Ovary (tissue), 10 donors: ENCODE measurements around the gene FMNL2. TPM values are rescaled to one million over a fixed set of nuclear protein-coding genes. Genes with fewer than 3 reads are reported as not detected.

Experiments
- DNase-seq, 5 donors: peaks; one replicate each; pipeline ENCODE4 v3.0.0-alpha.2; 2019 to 2020
- H3K27ac ChIP-seq, 2 donors: fragments of 200-600 bp; one replicate each; pipeline versions ENCODE4 v1.5.1 to v1.8.0; 2019 to 2022
- H3K27me3 ChIP-seq: fragments of 200-600 bp; one replicate; pipeline ENCODE4 v1.8.0; 2022
- H3K36me3 ChIP-seq: fragments of 200-600 bp; sonication (generic); one replicate; pipeline ENCODE4 v1.5.1; 2019
- H3K4me1 ChIP-seq: one replicate; pipeline ENCODE4 v1.8.1; 2013; ENCODE audit warnings: mild to moderate bottlenecking, moderate library complexity; ENCODE audit not compliant: insufficient read depth
- H3K4me3 ChIP-seq: fragments of 200-600 bp; sonication (generic); one replicate; pipeline ENCODE4 v1.5.1; 2017
- H3K9me3 ChIP-seq, 2 donors: fragments of 200-600 bp in 1 of 2; sonication (generic) in 1 of 2; one replicate each; pipeline versions ENCODE4 v1.5.1 to v1.8.1; 2013 to 2019; ENCODE audit warnings: mild to moderate bottlenecking in 1 of 2, moderate library complexity in 1 of 2
- EP300 ChIP-seq: sonication (generic); formaldehyde crosslinking; IDR thresholded peaks from one replicate; pipeline ENCODE4 v1.6.1; 2017; ENCODE audit warnings: antibody characterized with exemption
- POLR2A ChIP-seq: fragments of 450-650 bp; IDR thresholded peaks from one replicate; pipeline ENCODE4 v1.6.1; 2017; ENCODE audit warnings: antibody characterized with exemption, mild to moderate bottlenecking, moderate library complexity
- WGBS, 3 donors: extraction: QIAGEN DNeasy Blood & Tissue Kit in 1 of 3; methylation state at CpG; one replicate each; pipeline versions ENCODE4 v1.1.5 to v1.1.7; 2013 to 2017; 5-methylcytosine and 5-hydroxymethylcytosine counted together
- intact Hi-C, 4 donors: fragments of 100-400 bp; cut with DNase I; formaldehyde crosslinking; loops; one replicate each; pipeline versions ENCODE4 v1.11.0 to v1.15.1; 2022 to 2023
- long read RNA-seq, 3 donors: library from polyadenylated mRNA in 2 of 3; unstranded in 2 of 3; transcript quantifications; one replicate each; pipeline ENCODE4 v2.0.0 and lab custom pipeline, GENCODE V29; 2021 to 2026
- polyA plus RNA-seq, 2 donors: library from polyadenylated mRNA; stranded (reverse); fragments of 200-250 nt in 1 of 2; fragments of 350-450 nt in 1 of 2; fragmentation: Illumina TruSeq in 1 of 2; extraction: RNeasy Lipid Tissue Mini Kit (QIAGEN cat#74804) in 1 of 2; gene quantifications; one replicate each; pipeline ENCODE4 v1.2.3, GENCODE V29; 2013 to 2014
- total RNA-seq, 7 donors: library from RNA; depleted of rRNA in 2 of 7; stranded (reverse); fragments of >200 nt in 2 of 7; fragmentation: NEBNext Ultra II Directional in 3 of 7; extraction: Animal tissue kit (Norgen Biotek cat#: 25700) in 3 of 7; gene quantifications; one replicate each; pipeline versions ENCODE4 v1.1.0 to v1.2.4, GENCODE V29; 2016 to 2023
- TF ChIP-seq, protein P1 (sequence below), 3 donors: fragments of 450-650 bp in 2 of 3; fragments of 200-600 bp in 1 of 3; IDR thresholded peaks; one replicate each; pipeline versions ENCODE4 v1.5.1 to v1.8.0; 2016 to 2022; ENCODE audit warnings: antibody characterized with exemption in 3 of 3, mild to moderate bottlenecking in 1 of 3
- donor health status: DM: no; HTN: no; CAD: no; lungs with moderate emphysema.
- donor health status: DM: no; HTN: no; CAD: no.
- donor health status: Bipolar disorder and iron deficiency.
- donor health status: DM: yes; HTN: yes; CAD: no.
- donor health status: DM: no; HTN: no; CAD: no.
- donor health status: DM: yes; HTN: yes; CAD: no.

FMNL2 gene
- total RNA-seq (10 to 100 TPM; 30.3 to 89.1 (median 53.6) TPM), polyA plus RNA-seq (10 to 100 TPM; 37.9 to 42.0 TPM)
- long read RNA-seq, donor 1, partial matches to known transcripts, result 14 of 16 reads
- long read RNA-seq, donor 1, other reads (novel, unspliced or antisense), result 2 of 16 reads
- long read RNA-seq, donor 2, partial matches to known transcripts, result 331 of 331 reads
- long read RNA-seq, donor 2, other reads (novel, unspliced or antisense), result 0 of 331 reads
- long read RNA-seq, donor 3, full-length matches to known transcripts, result 1 of 20 reads
- long read RNA-seq, donor 3, partial matches to known transcripts, result 7 of 20 reads
- long read RNA-seq, donor 3, other reads (novel, unspliced or antisense), result 12 of 20 reads

DNA sequence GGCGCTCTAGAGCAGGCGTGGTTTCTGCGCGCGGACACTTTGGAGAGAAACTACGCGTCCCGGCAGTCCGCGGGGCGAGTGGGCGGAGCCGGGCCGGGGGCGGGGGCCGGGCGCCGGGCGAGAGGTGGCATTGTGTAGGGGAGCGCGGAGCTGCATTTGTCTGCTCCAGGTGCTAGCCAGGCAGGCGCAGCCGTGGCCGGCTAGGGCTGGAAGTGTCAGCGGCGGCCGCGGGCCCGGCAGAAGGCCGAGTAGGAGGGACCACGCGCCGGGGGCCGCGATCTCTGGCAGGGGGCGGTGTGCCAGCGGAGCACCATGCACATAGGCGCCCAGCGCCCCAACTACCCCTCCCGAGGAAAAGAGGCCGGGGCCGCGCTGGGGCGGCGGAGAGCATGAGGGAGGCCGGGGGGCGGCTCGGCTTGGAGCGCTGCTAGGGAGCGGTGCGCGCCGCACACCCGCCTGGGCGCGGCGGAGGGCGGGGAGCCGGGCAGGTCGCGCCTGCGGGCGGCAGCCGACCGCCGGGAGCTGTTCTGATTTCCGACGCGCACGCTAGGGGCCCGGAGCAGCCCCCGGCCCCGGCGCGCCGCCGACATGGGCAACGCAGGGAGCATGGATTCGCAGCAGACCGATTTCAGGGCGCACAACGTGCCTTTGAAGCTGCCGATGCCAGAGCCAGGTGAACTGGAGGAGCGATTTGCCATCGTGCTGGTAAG is at the start of gene FMNL2:
Gene FMNL2 (plus strand): TSS at position 159 of the 710 bp plus-strand sequence.
- intact Hi-C loops, result loop anchor here in 3 of 4 donors (5.0 to 10.0 kb wide), 5 partner anchors 130 to 310 kb away; no protein-coding TSS in a partner anchor
- H3K27ac ChIP-seq, result peak within 1 kb of the TSS; percentile 83 to 89
- peaks cover 6% of the 10 kb centered on the region for H3K4me1 ChIP-seq
- DNase-seq, result peak; percentile 86 to 90 (median 88)
- TF ChIP-seq, protein P1, sequence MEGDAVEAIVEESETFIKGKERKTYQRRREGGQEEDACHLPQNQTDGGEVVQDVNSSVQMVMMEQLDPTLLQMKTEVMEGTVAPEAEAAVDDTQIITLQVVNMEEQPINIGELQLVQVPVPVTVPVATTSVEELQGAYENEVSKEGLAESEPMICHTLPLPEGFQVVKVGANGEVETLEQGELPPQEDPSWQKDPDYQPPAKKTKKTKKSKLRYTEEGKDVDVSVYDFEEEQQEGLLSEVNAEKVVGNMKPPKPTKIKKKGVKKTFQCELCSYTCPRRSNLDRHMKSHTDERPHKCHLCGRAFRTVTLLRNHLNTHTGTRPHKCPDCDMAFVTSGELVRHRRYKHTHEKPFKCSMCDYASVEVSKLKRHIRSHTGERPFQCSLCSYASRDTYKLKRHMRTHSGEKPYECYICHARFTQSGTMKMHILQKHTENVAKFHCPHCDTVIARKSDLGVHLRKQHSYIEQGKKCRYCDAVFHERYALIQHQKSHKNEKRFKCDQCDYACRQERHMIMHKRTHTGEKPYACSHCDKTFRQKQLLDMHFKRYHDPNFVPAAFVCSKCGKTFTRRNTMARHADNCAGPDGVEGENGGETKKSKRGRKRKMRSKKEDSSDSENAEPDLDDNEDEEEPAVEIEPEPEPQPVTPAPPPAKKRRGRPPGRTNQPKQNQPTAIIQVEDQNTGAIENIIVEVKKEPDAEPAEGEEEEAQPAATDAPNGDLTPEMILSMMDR (IDR thresholded peaks at IDR 0.05), result no peak
- TF ChIP-seq EP300 (no peak), POLR2A (peak; percentile 51)
- WGBS, 3 donors, result 0 to 1% (median 1%) methylated on average over 41 to 85 of the region's 85 CpGs
- no peaks in the 10 kb centered on the region for H3K9me3 ChIP-seq
- H3K4me3 ChIP-seq, result peak within 1 kb of the TSS; percentile 89
- H3K27me3 ChIP-seq, result no peaks in the 10 kb centered on the region
- H3K36me3 ChIP-seq, result no peaks in the 10 kb centered on the region

DNA sequence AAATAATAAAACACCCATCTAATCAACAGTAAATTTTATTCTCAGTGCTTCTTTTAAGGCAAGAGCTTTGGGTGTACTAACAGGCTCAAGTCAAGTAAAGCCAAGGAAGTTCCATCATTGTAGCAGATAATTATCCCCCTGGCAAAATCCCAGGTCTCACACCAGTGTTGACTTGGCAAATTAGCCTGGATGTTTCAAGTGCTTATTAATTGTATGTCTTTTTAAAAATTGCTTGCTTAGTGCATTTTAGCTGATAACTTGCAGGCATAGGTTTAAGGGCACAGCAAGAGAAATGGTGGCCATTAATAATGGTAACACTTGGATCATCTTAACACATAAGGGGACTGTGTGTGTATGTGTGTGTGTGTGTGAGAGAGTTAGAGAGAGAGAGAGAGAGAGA is 42.0 kb upstream of the FMNL2 start:
- no peaks in the 10 kb centered on the region for H3K27me3 ChIP-seq
- TF ChIP-seq POLR2A, result no peak
- H3K4me1 ChIP-seq, result no peaks in the 10 kb centered on the region
- H3K27ac ChIP-seq, result no peak overlapping the region
- no peak for DNase-seq
- no peaks in the 10 kb centered on the region for H3K9me3 ChIP-seq
- H3K4me3 ChIP-seq, result no peak overlapping the region
- H3K36me3 ChIP-seq, result no peaks in the 10 kb centered on the region
- intact Hi-C loops, result no loop called here

DNA sequence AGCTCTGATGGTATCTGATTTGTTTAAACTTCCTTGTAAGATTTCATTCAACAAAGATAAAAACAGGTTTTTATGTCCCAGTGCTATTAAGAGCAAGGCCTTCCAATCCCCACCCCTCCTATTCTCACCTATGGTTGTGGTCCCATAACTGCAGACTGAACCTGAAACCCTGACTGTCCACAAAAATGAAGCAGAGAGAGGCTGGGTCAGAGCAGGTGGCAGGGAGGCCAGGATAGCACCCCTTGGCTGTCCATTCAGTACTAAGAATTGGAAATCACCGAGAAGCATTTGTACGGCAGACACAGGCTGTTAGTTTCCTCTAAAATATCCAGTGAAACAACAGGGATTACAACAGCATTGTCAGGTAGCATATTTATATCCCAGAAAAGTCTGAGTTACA is 37.3 kb upstream of the FMNL2 start:
- no peak overlapping the region for H3K4me3 ChIP-seq
- intact Hi-C loops, result no loop called here
- H3K4me1 ChIP-seq, result no peaks in the 10 kb centered on the region
- TF ChIP-seq, protein P1 (IDR thresholded peaks at IDR 0.05), result no peak
- TF ChIP-seq POLR2A (no peak), EP300 (no peak)
- no peak overlapping the region for H3K27ac ChIP-seq
- no peaks in the 10 kb centered on the region for H3K36me3 ChIP-seq
- DNase-seq, result no peak
- H3K9me3 ChIP-seq, result no peaks in the 10 kb centered on the region
- no peaks in the 10 kb centered on the region for H3K27me3 ChIP-seq
- WGBS, 3 donors, result 94 to 95% (median 94%) methylated on average over 2 of the region's 2 CpGs

DNA sequence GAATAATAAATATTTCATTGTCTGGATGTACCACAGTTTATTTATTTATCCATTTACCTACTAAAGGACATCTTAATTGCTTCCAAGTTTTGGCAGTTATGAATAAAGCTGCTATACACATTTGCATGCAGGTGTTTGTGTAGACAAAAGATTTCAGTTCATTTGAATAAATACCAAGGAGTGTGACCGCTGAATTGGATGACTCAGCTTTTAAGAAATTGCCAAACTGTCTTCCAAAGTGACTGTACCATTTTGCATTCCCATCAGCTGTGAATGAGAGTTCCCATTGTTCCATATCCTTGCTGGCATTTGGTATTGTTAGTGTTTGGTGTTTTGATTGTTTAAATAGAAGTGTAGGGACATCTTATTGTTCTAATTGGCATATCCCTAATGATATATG is 36.2 kb upstream of the FMNL2 start:
- TF ChIP-seq POLR2A, result no peak
- TF ChIP-seq, protein P1 (IDR thresholded peaks at IDR 0.05), result no peak
- no peak for TF ChIP-seq EP300
- H3K36me3 ChIP-seq, result no peaks in the 10 kb centered on the region
- DNase-seq, result no peak
- no peaks in the 10 kb centered on the region for H3K4me1 ChIP-seq
- H3K27me3 ChIP-seq, result no peaks in the 10 kb centered on the region
- no peaks in the 10 kb centered on the region for H3K9me3 ChIP-seq
- 80 to 83% (median 82%) methylated on average over 1 of the region's 1 CpG for WGBS, 3 donors
- intact Hi-C loops, result no loop called here
- H3K4me3 ChIP-seq, result no peak overlapping the region
- no peak overlapping the region for H3K27ac ChIP-seq

DNA sequence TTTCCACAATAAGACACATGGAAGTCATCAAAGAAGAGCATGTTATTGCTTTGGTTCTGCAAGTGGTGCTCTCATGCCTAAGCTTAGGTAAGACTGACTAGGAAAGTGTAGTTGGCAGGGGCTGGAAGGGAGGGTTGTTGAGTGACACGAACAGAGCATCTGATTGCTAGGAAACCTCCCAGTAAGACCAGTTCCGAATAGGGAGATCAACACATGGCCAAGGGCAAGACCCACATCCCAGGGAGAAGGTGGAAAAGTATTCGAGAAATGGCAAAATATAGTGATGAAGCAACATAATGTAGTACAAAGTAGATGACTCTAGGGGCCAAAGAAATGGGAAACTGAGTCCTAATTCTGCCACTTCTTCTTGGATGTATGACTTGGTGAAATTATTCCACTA is 33.8 kb upstream of the FMNL2 start:
- Histone ChIP-seq H3K4me3 (no peak overlapping the region), H3K27ac (no peak overlapping the region), H3K9me3 (no peaks in the 10 kb centered on the region), H3K4me1 (no peaks in the 10 kb centered on the region), H3K27me3 (no peaks in the 10 kb centered on the region), H3K36me3 (no peaks in the 10 kb centered on the region)
- WGBS, 3 donors, result 91 to 95% (median 92%) methylated on average over 3 of the region's 3 CpGs
- no peak for DNase-seq
- TF ChIP-seq POLR2A (no peak), EP300 (no peak)
- TF ChIP-seq, protein P1 (IDR thresholded peaks at IDR 0.05), result no peak
- intact Hi-C loops, result no loop called here
